ENCODE results near the gene ATP9B. TPM values are rescaled to one million over a fixed set of nuclear protein-coding genes. Genes with fewer than 3 reads are reported as not detected.
A peak's percentile ranks its signal among the peaks of the same experiment; 100 is the strongest.

ATP9B gene
- total and polyA plus RNA-seq, 10 of the 15 experiments (the other 5 are each of a cell fraction or from before 2014, with no cell fraction given) = 0.74 to 20.7 (median 12.9) TPM

- H3K27me3 ChIP-seq (replicated peaks in 1 of 2; ENCODE audit: control insufficient read depth in 2 of 2, insufficient read depth in 2 of 2, low read length in 1 of 2) = no peaks in the 10 kb centered on the region
- no peaks in the 10 kb centered on the region for H3K4me1 ChIP-seq (ENCODE audit: control insufficient read depth, insufficient read depth, low read length)
- ChIA-PET RAD21 (ENCODE audit: unreplicated experiment) (interaction anchor here (1.6 kb wide), 1 partner anchor 17 kb away, joined by 3 read pairs; no protein-coding TSS in a partner anchor), CTCF (interaction anchor here (1.1 to 1.3 kb wide), 2 partner anchors 15 to 17 kb away, joined by 3 read pairs; no protein-coding TSS in a partner anchor), SMC1A (ENCODE audit: uncharacterized antibody, unreplicated experiment) (interaction anchor here (1.1 kb wide), 1 partner anchor 17 kb away, joined by 4 read pairs; no protein-coding TSS in a partner anchor), POLR2A (no interaction called here)
- FAIRE-seq (peak; percentile 27), DNase-seq (ENCODE audit: low read depth, low spot score) (no peak), ATAC-seq (peak; percentile 66)
- H4K20me1 ChIP-seq (ENCODE audit: control insufficient read depth, insufficient read depth) = no peaks in the 10 kb centered on the region
- in situ Hi-C loops (cut with MboI) (loop anchor here (10.0 kb wide), 2 partner anchors 274 to 374 kb away; no protein-coding TSS in a partner anchor), intact Hi-C loops (cut with micrococcal nuclease; ENCODE audit: unreplicated experiment) (no loop called here)
- no peak overlapping the region for H3K4me2 ChIP-seq (ENCODE audit: control insufficient read depth, insufficient read depth)
- H3K4me3 ChIP-seq = no peak overlapping the region
- H3K9me3 ChIP-seq (replicated peaks; ENCODE audit: control insufficient read depth, insufficient read depth, low read length) = no peaks in the 10 kb centered on the region
- H2AFZ ChIP-seq (ENCODE audit: control insufficient read depth, low read depth, low read length) = no peak overlapping the region
- 15% methylated on average over 4 of the region's 4 CpGs for WGBS (ENCODE audit: insufficient coverage, insufficient replicate concordance, low lambda C conversion rate, missing lambda C conversion rate)
- no peak overlapping the region for H3K27ac ChIP-seq (ENCODE audit: control insufficient read depth, insufficient read depth)
- no peak overlapping the region for H3K9ac ChIP-seq (ENCODE audit: control insufficient read depth, insufficient read depth, low read length)
- peak; percentile 22; the same call in 1 of the 2 replicates for TF ChIP-seq SPI1 (IDR thresholded peaks at IDR 0.05; ENCODE audit: borderline replicate concordance, insufficient read depth, low read depth, low read length)
- TF ChIP-seq FOS (IDR thresholded peaks at IDR 0.05; ENCODE audit: borderline replicate concordance, extremely low read depth, insufficient read length) = no peak
- TF ChIP-seq PAX5 (IDR thresholded peaks at IDR 0.05; ENCODE audit: borderline replicate concordance, low read depth, low read length) = peak; percentile 91
- BruUV-seq (replicated peaks) = no TSS peak
- H3K79me2 ChIP-seq (ENCODE audit: control insufficient read depth, insufficient read depth, low read length) = no peaks in the 10 kb centered on the region
- no peaks in the 10 kb centered on the region; a peak in 3 of 4 replicates for H3K36me3 ChIP-seq (ENCODE audit: control insufficient read depth in 2 of 2, insufficient read depth in 2 of 2, low read length in 1 of 2)
Measured at GRCh38 chr18:79258447-79258846, 189.3 kb downstream of the ATP9B start.

- FAIRE-seq = no peak
- DNase-seq (ENCODE audit: low read depth, low spot score) = no peak
- Histone ChIP-seq H3K9me3 (replicated peaks; ENCODE audit: control insufficient read depth, insufficient read depth, low read length) (no peaks in the 10 kb centered on the region), H3K27ac (ENCODE audit: control insufficient read depth, insufficient read depth) (no peak overlapping the region), H3K4me1 (ENCODE audit: control insufficient read depth, insufficient read depth, low read length) (no peaks in the 10 kb centered on the region), H3K36me3 (ENCODE audit: control insufficient read depth in 2 of 2, insufficient read depth in 2 of 2, low read length in 1 of 2) (no peaks in the 10 kb centered on the region; a peak in 3 of 4 replicates), H2AFZ (ENCODE audit: control insufficient read depth, low read depth, low read length) (no peak overlapping the region), H3K79me2 (ENCODE audit: control insufficient read depth, insufficient read depth, low read length) (no peaks in the 10 kb centered on the region), H3K4me2 (ENCODE audit: control insufficient read depth, insufficient read depth) (no peak overlapping the region), H4K20me1 (ENCODE audit: control insufficient read depth, insufficient read depth) (no peaks in the 10 kb centered on the region), H3K27me3 (replicated peaks in 1 of 2; ENCODE audit: control insufficient read depth in 2 of 2, insufficient read depth in 2 of 2, low read length in 1 of 2) (no peaks in the 10 kb centered on the region), H3K4me3 (no peak overlapping the region), H3K9ac (ENCODE audit: control insufficient read depth, insufficient read depth, low read length) (no peak overlapping the region)
- no peak for ATAC-seq
- WGBS (ENCODE audit: insufficient coverage, insufficient replicate concordance, low lambda C conversion rate, missing lambda C conversion rate) = 68% methylated on average over 2 of the region's 2 CpGs
- no TSS peak for BruUV-seq (replicated peaks)
- in situ Hi-C loops (cut with MboI) (loop anchor here (10.0 kb wide), 2 partner anchors 274 to 374 kb away; no protein-coding TSS in a partner anchor), intact Hi-C loops (cut with micrococcal nuclease; ENCODE audit: unreplicated experiment) (no loop called here)
- SMC1A ChIA-PET (ENCODE audit: uncharacterized antibody, unreplicated experiment) = interaction anchor here (0.6 to 1.1 kb wide), 2 partner anchors 10 to 16 kb away, joined by 3 to 4 read pairs; no protein-coding TSS in a partner anchor
- POLR2A ChIA-PET = no interaction called here
- RAD21 ChIA-PET (ENCODE audit: unreplicated experiment) = interaction anchor here (1.6 kb wide), 1 partner anchor 17 kb away, joined by 3 read pairs; no protein-coding TSS in a partner anchor
- CTCF ChIA-PET = interaction anchor here (1.1 to 1.3 kb wide), 2 partner anchors 15 to 16 kb away, joined by 3 read pairs; no protein-coding TSS in a partner anchor
- TF ChIP-seq PML (IDR thresholded peaks at IDR 0.05; ENCODE audit: low read length) (no peak), YBX1 (IDR thresholded peaks at IDR 0.05) (no peak), NBN (IDR thresholded peaks at IDR 0.05) (no peak), ZNF207 (IDR thresholded peaks at IDR 0.05; ENCODE audit: borderline replicate concordance) (no peak), ZBTB33 (IDR thresholded peaks at IDR 0.05) (no peak), ZBTB4 (CRISPR knock-in tag; IDR thresholded peaks at IDR 0.05) (no peak), ASH2L (IDR thresholded peaks at IDR 0.05; ENCODE audit: borderline replicate concordance, low read depth) (no peak), ATF7 (IDR thresholded peaks at IDR 0.05; ENCODE audit: low read depth) (no peak), FOXM1 (IDR thresholded peaks at IDR 0.05; ENCODE audit: low read depth, low read length) (no peak), ZNF24 (IDR thresholded peaks at IDR 0.05) (no peak), RAD51 (IDR thresholded peaks at IDR 0.05) (no peak)
Measured at GRCh38 chr18:79259218-79259617, 190.0 kb downstream of the ATP9B start.
